WTC11 (cell line): ENCODE results near the gene DUXB. TPM values are rescaled to one million over a fixed set of nuclear protein-coding genes. Genes with fewer than 3 reads are reported as not detected.
A peak's percentile ranks its signal among the peaks of the same experiment; 100 is the strongest.

ENCODE experiments used
- ATAC-seq: fragments of 200-7000 bp; cut with Tn5 transposase; 2 replicates; pipeline ENCODE4 v1.10.0; 2021; ENCODE audit warnings: mild to moderate bottlenecking, moderate library complexity
- CTCF ChIA-PET: fragments of 300-600 bp; sonication (Branson Sonifier 250); formaldehyde crosslinking; loops from one replicate; lab custom pipeline; 2021; ENCODE audit warnings: antibody characterized with exemption; lab: Charles Lee
- POLR2A ChIA-PET: fragments of 350-600 bp; sonication (Branson Sonifier 250); formaldehyde crosslinking; loops from one replicate; lab custom pipeline; 2021; ENCODE audit warnings: antibody characterized with exemption; lab: Charles Lee
- DNase-seq: peaks from one replicate; pipeline ENCODE4 v3.0.0; 2021; ENCODE audit warnings: low spot score
- H3K27ac Mint-ChIP-seq: 2 replicates; pipeline ENCODE4 v1.8.0; 2021; ENCODE audit warnings: mixed read lengths
- H3K27me3 Mint-ChIP-seq: 2 replicates; pipeline ENCODE4 v1.8.0; 2021; ENCODE audit warnings: low read depth, mild to moderate bottlenecking, moderate library complexity, mixed read lengths
- H3K36me3 Mint-ChIP-seq: 2 replicates; pipeline ENCODE4 v1.8.0; 2021; ENCODE audit warnings: mixed read lengths
- H3K4me1 Mint-ChIP-seq: 2 replicates; pipeline ENCODE4 v1.8.0; 2022; ENCODE audit warnings: mixed read lengths
- H3K4me3 Mint-ChIP-seq: 2 replicates; pipeline ENCODE4 v1.8.0; 2021; ENCODE audit warnings: mild to moderate bottlenecking, moderate library complexity, mixed read lengths
- H3K9me3 Mint-ChIP-seq: 2 replicates; pipeline ENCODE4 v1.8.0; 2021; ENCODE audit warnings: mixed read lengths
- ARID4B ChIP-seq: sonication (generic); formaldehyde crosslinking; IDR thresholded peaks from 2 replicates; pipeline ENCODE4 v1.8.0; 2023; ENCODE audit warnings: missing genetic modification reagents, mild to moderate bottlenecking, borderline replicate concordance
- ATF1 ChIP-seq: sonication (generic); formaldehyde crosslinking; IDR thresholded peaks from 2 replicates; pipeline ENCODE4 v1.8.1; 2023; ENCODE audit warnings: mild to moderate bottlenecking, moderate library complexity, missing genetic modification reagents
- E2F5 ChIP-seq: sonication (generic); formaldehyde crosslinking; IDR thresholded peaks from 2 replicates; pipeline ENCODE4 v1.8.1; 2022; ENCODE audit warnings: mild to moderate bottlenecking, moderate library complexity, missing genetic modification reagents
- ERG ChIP-seq: fragments of 250-450 bp; sonication (Bioruptor Pico); IDR thresholded peaks from 2 replicates; pipeline ENCODE4 v1.8.0; 2021; ENCODE audit warnings: mild to moderate bottlenecking
- ETV6 ChIP-seq: sonication (generic); formaldehyde crosslinking; IDR thresholded peaks from 2 replicates; pipeline ENCODE4 v1.8.1; 2022; ENCODE audit warnings: mild to moderate bottlenecking, missing genetic modification reagents
- FOXK1 ChIP-seq: sonication (generic); formaldehyde crosslinking; IDR thresholded peaks from 2 replicates; pipeline ENCODE4 v1.8.0; 2022; ENCODE audit warnings: mild to moderate bottlenecking, moderate library complexity, missing genetic modification reagents
- MAX ChIP-seq: sonication (generic); formaldehyde crosslinking; IDR thresholded peaks from 2 replicates; pipeline ENCODE4 v1.8.0; 2022; ENCODE audit warnings: mild to moderate bottlenecking, missing genetic modification reagents
- NR2C2 ChIP-seq: sonication (generic); formaldehyde crosslinking; IDR thresholded peaks from 2 replicates; pipeline ENCODE4 v1.8.0; 2022; ENCODE audit warnings: mild to moderate bottlenecking, missing genetic modification reagents
- PRDM15 ChIP-seq: sonication (generic); formaldehyde crosslinking; IDR thresholded peaks from 2 replicates; pipeline ENCODE4 v1.8.0; 2022; ENCODE audit warnings: missing genetic modification reagents
- RELA ChIP-seq: sonication (generic); formaldehyde crosslinking; IDR thresholded peaks from 2 replicates; pipeline ENCODE4 v1.8.1; 2022; ENCODE audit warnings: missing genetic modification reagents, mild to moderate bottlenecking, borderline replicate concordance
- SMAD3 ChIP-seq: sonication (generic); formaldehyde crosslinking; IDR thresholded peaks from 2 replicates; pipeline ENCODE4 v1.8.0; 2022; ENCODE audit warnings: missing genetic modification reagents, mild to moderate bottlenecking, borderline replicate concordance
- STAT6 ChIP-seq: sonication (generic); formaldehyde crosslinking; conservative IDR thresholded peaks from 2 replicates; pipeline ENCODE4 v1.8.1; 2023; ENCODE audit warnings: mild to moderate bottlenecking, low read depth, missing genetic modification reagents, moderate library complexity
- TEAD1 ChIP-seq: sonication (generic); formaldehyde crosslinking; IDR thresholded peaks from 2 replicates; pipeline ENCODE4 v1.8.0; 2022; ENCODE audit warnings: mild to moderate bottlenecking, missing genetic modification reagents
- TP53 ChIP-seq: sonication (generic); formaldehyde crosslinking; IDR thresholded peaks from 2 replicates; pipeline ENCODE4 v1.8.1; 2023; ENCODE audit warnings: mild to moderate bottlenecking, missing genetic modification reagents
- ZBTB21 ChIP-seq: sonication (generic); formaldehyde crosslinking; IDR thresholded peaks from 2 replicates; pipeline ENCODE4 v1.8.1; 2023; ENCODE audit warnings: mild to moderate bottlenecking, missing genetic modification reagents, borderline replicate concordance
- ZNF317 ChIP-seq: sonication (generic); formaldehyde crosslinking; IDR thresholded peaks from 2 replicates; pipeline ENCODE4 v1.8.1; 2023; ENCODE audit warnings: low read depth, mild to moderate bottlenecking, moderate library complexity, missing genetic modification reagents, borderline replicate concordance
- ZNF512 ChIP-seq: sonication (generic); formaldehyde crosslinking; IDR thresholded peaks from 2 replicates; pipeline ENCODE4 v1.8.1; 2022; ENCODE audit warnings: missing genetic modification reagents, borderline replicate concordance
- total RNA-seq: library from RNA; stranded (reverse); gene quantifications from 3 replicates; pipeline ENCODE4 v1.2.3, GENCODE V29; 2021

Gene DUXB
- total RNA-seq, 1 experiment from 2014 or later = not detected

GRCh38 chr16:75648265-75649076 is 52.8 kb downstream of the DUXB start (continued):
- TF ChIP-seq PRDM15 (CRISPR knock-in tag) (peak; percentile 31; the same call in 1 of the 2 replicates), FOXK1 (peak; percentile 93; the same call in 1 of the 2 replicates), ZNF512 (CRISPR knock-in tag) (no peak), RELA (CRISPR knock-in tag) (peak; percentile 23; the same call in 1 of the 2 replicates)
- TF ChIP-seq, all 79 proteins: peak for 9

- peak within 1 kb of the TSS; percentile 99 for H3K4me3 Mint-ChIP-seq
- CTCF ChIA-PET = interaction anchor here (0.7 to 2.3 kb wide), 6 partner anchors 25 to 131 kb away, joined by 3 to 9 read pairs (median 4); partner anchors contain the start of gene ADAT1
- H3K36me3 Mint-ChIP-seq = peaks cover 28% of the 10 kb centered on the region
- ATAC-seq = peak; percentile 94
- no peaks in the 10 kb centered on the region for H3K27me3 Mint-ChIP-seq
- H3K4me1 Mint-ChIP-seq = peaks cover 33% of the 10 kb centered on the region
- H3K27ac Mint-ChIP-seq = peak within 1 kb of the TSS; percentile 99
- DNase-seq = peak; percentile 92
- no peaks in the 10 kb centered on the region for H3K9me3 Mint-ChIP-seq
- POLR2A ChIA-PET = interaction anchor here (0.5 to 2.3 kb wide), 8 partner anchors 16 to 1948 kb away, joined by 3 to 11 read pairs (median 4); partner anchors contain the start of genes ADAT1 and CHST6
- TF ChIP-seq TP53 (CRISPR knock-in tag) (no peak), MAX (CRISPR knock-in tag) (peak; percentile 79), SMAD3 (CRISPR knock-in tag) (0 out of 2 replicates have a peak, but pooled peaks have one; percentile 58), ATF1 (CRISPR knock-in tag) (peak; percentile 58; the same call in 1 of the 2 replicates), ERG (CRISPR knock-in tag) (no peak), E2F5 (CRISPR knock-in tag) (peak; percentile 61; the same call in 1 of the 2 replicates), ZNF317 (CRISPR knock-in tag) (peak; percentile 37; the same call in 1 of the 2 replicates), TEAD1 (CRISPR knock-in tag) (peak; percentile 81), ETV6 (0 out of 2 replicates have a peak, but pooled peaks have one; percentile 25), STAT6 (CRISPR knock-in tag) (no peak), NR2C2 (CRISPR knock-in tag) (peak; percentile 90), ZBTB21 (CRISPR knock-in tag) (no peak), ARID4B (CRISPR knock-in tag) (peak; percentile 88)
Observed at GRCh38 chr16:75647492-75648264, 53.6 kb downstream of the DUXB start, which contains the start of the genes KARS1 and TERF2IP. TSS of gene KARS1 (minus strand) at chr16:75647665. CDS start at chr16:75647639, 26 bp downstream. TSS of gene TERF2IP (plus strand) at chr16:75647773. CDS start at chr16:75647883, 110 bp downstream.
